ENCODE results near the gene ADAMTS2. TPM values are rescaled to one million over a fixed set of nuclear protein-coding genes. Genes with fewer than 3 reads are reported as not detected.
A peak's percentile ranks its signal among the peaks of the same experiment; 100 is the strongest.

The ADAMTS2 gene
- total and polyA plus RNA-seq, 7 experiments from 2014 or later: not detected

DNA sequence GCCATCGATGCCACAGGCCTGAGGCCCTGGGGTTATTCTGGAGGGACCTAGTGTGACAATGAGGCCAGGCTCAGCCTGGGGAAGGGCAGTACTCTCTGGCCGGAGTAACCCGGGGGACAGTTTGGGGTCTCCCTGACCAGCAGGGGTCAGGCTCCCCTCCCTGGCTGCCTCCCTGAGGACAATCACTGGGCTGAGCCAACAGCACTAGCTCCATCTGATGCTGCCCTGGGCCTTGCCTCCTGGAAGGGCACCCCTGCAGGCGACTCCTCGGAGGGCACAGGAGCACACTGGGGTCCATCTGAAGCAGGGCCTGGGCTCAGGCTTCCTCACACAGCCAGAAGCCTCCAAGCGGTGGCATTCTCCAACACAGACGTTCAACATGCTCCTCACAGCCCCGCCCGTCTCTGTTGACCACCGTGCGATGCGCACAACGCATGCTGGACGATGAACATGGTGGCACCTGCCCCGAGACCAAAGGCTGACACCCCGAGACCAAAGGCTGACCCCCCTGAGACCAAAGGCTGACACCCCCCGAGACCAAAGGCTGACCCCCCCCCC is 68.3 kb downstream of the ADAMTS2 start:
- no peaks in the 10 kb centered on the region for H3K4me1 ChIP-seq (ENCODE audit: control insufficient read depth in 2 of 2, insufficient read depth in 2 of 2, low read length in 2 of 2)
- DNase-seq (no peak), ATAC-seq (no peak)
- CTCF ChIA-PET: no interaction called here
- H3K27ac Mint-ChIP-seq: no peak overlapping the region
- H3K27me3 ChIP-seq (ENCODE audit: control insufficient read depth in 2 of 2, insufficient read depth in 2 of 2, low read length in 2 of 2): no peaks in the 10 kb centered on the region
- POLR2A ChIA-PET: no interaction called here
- no peaks in the 10 kb centered on the region for H3K9me3 ChIP-seq (ENCODE audit: control insufficient read depth in 2 of 3, low read length in 3 of 3)
- no peaks in the 10 kb centered on the region for H3K36me3 Mint-ChIP-seq
- H3K27ac ChIP-seq (ENCODE audit: low read depth, low read length): no peak overlapping the region
- no peak overlapping the region for H3K4me3 Mint-ChIP-seq
- H3K9me3 Mint-ChIP-seq: no peaks in the 10 kb centered on the region
- H3K4me1 Mint-ChIP-seq: no peaks in the 10 kb centered on the region
- H3K36me3 ChIP-seq (ENCODE audit: control insufficient read depth in 2 of 3, insufficient read depth in 3 of 3, low read length in 3 of 3): no peaks in the 10 kb centered on the region
- intact Hi-C loops (cut with micrococcal nuclease): no loop called here
- H3K4me3 ChIP-seq (ENCODE audit: low read length): no peak overlapping the region
- no peaks in the 10 kb centered on the region for H3K27me3 Mint-ChIP-seq

DNA sequence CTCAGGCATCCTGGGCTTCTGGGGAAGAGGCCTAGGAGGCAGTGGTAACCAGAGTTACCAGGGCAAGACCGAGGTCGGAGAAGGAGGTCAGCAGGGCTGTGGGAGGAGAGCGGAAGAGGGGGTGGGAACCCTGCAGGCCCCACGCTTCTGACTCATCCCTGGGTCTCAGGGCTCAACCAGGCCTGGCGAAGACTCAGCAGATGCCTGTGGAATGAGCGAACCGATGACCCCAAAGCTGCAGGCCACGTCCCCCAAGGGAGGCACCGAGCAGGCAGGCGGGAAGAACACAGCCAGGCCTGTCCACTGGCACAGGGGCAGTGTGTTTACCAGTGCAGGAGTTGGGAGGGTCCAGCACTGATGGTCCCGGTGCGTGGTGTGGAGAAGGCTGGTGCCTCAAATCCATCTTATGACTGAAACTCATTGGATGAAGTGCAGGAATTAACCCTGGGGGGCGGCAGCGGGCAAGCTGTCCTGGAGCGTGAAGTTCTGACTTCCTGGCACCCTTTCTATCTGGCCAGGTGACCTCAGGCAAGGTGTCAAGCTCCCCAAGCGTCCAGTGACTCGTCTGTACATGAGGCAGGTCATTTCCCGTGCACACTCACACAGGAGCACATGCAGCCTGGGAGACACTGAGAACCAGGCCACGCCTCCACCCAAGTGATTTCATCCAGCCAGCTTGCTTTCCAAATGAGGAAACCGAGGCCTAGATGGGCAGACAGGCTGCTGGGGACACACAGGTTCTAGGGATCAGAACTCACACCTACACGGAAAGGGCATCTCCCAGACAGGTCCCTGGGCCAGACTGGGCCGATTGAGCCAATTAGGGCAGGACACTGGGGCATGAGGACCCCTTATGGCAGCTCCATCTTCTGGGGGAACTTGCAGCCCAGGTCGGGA is 69.1 kb downstream of the ADAMTS2 start:
- ChIA-PET POLR2A (no interaction called here), CTCF (no interaction called here)
- H3K27me3 ChIP-seq (ENCODE audit: control insufficient read depth in 2 of 2, insufficient read depth in 2 of 2, low read length in 2 of 2): no peaks in the 10 kb centered on the region
- no peaks in the 10 kb centered on the region for H3K36me3 Mint-ChIP-seq
- intact Hi-C loops (cut with micrococcal nuclease): no loop called here
- no peaks in the 10 kb centered on the region for H3K9me3 Mint-ChIP-seq
- H3K36me3 ChIP-seq (ENCODE audit: control insufficient read depth in 2 of 3, insufficient read depth in 3 of 3, low read length in 3 of 3): no peaks in the 10 kb centered on the region
- H3K4me3 Mint-ChIP-seq: no peak overlapping the region
- H3K27me3 Mint-ChIP-seq: no peaks in the 10 kb centered on the region
- no peak overlapping the region for H3K4me3 ChIP-seq (ENCODE audit: low read length)
- H3K27ac ChIP-seq (ENCODE audit: low read depth, low read length): no peak overlapping the region
- no peaks in the 10 kb centered on the region for H3K9me3 ChIP-seq (ENCODE audit: control insufficient read depth in 2 of 3, low read length in 3 of 3)
- no peaks in the 10 kb centered on the region for H3K4me1 Mint-ChIP-seq
- ATAC-seq: no peak
- H3K27ac Mint-ChIP-seq: peak overlapping the region in 1 of 9 donors; percentile 19
- no peak for DNase-seq
- no peaks in the 10 kb centered on the region for H3K4me1 ChIP-seq (ENCODE audit: control insufficient read depth in 2 of 2, insufficient read depth in 2 of 2, low read length in 2 of 2)

DNA sequence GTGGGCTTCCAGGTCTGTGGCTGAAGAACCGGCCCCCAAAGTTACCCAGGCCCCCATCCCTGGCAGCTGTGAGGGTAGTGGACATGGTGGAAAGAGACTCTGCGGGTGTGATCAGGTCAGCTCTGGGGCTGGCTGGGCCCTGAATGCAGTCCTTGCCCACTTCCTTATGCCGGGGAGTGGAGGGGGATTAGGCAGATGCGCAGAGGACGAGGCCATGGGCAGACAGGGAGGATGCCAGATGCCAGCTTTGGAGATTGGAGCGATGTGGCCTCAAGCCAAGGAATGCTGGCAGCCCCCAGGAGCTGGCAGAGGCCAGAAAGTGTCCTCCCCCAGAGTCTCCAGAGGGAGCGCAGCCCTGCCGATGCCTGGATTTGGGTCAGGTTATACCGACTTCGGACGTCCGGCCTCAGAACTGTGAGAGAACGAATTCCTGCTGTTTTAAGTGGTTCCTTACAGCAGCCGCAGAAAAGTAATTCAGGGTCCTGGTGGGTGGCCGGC is 69.8 kb downstream of the ADAMTS2 start:
- no peak overlapping the region for H3K27ac ChIP-seq (ENCODE audit: low read depth, low read length)
- ChIA-PET CTCF (no interaction called here), POLR2A (no interaction called here)
- H3K27me3 Mint-ChIP-seq: peaks cover 0 to 3% (median 0%) of the 10 kb centered on the region in 5 donors
- peak overlapping the region in 1 of 9 donors; percentile 19 for H3K27ac Mint-ChIP-seq
- no peaks in the 10 kb centered on the region for H3K36me3 ChIP-seq (ENCODE audit: control insufficient read depth in 2 of 3, insufficient read depth in 3 of 3, low read length in 3 of 3)
- no peaks in the 10 kb centered on the region for H3K27me3 ChIP-seq (ENCODE audit: control insufficient read depth in 2 of 2, insufficient read depth in 2 of 2, low read length in 2 of 2)
- H3K4me3 Mint-ChIP-seq: no peak overlapping the region
- DNase-seq (no peak), ATAC-seq (no peak)
- H3K4me3 ChIP-seq (ENCODE audit: low read length): no peak overlapping the region
- intact Hi-C loops (cut with micrococcal nuclease): no loop called here
- no peaks in the 10 kb centered on the region for H3K9me3 ChIP-seq (ENCODE audit: control insufficient read depth in 2 of 3, low read length in 3 of 3)
- no peaks in the 10 kb centered on the region for H3K9me3 Mint-ChIP-seq
- H3K4me1 ChIP-seq (ENCODE audit: control insufficient read depth in 2 of 2, insufficient read depth in 2 of 2, low read length in 2 of 2): no peaks in the 10 kb centered on the region
- H3K36me3 Mint-ChIP-seq: no peaks in the 10 kb centered on the region
- no peaks in the 10 kb centered on the region for H3K4me1 Mint-ChIP-seq

DNA sequence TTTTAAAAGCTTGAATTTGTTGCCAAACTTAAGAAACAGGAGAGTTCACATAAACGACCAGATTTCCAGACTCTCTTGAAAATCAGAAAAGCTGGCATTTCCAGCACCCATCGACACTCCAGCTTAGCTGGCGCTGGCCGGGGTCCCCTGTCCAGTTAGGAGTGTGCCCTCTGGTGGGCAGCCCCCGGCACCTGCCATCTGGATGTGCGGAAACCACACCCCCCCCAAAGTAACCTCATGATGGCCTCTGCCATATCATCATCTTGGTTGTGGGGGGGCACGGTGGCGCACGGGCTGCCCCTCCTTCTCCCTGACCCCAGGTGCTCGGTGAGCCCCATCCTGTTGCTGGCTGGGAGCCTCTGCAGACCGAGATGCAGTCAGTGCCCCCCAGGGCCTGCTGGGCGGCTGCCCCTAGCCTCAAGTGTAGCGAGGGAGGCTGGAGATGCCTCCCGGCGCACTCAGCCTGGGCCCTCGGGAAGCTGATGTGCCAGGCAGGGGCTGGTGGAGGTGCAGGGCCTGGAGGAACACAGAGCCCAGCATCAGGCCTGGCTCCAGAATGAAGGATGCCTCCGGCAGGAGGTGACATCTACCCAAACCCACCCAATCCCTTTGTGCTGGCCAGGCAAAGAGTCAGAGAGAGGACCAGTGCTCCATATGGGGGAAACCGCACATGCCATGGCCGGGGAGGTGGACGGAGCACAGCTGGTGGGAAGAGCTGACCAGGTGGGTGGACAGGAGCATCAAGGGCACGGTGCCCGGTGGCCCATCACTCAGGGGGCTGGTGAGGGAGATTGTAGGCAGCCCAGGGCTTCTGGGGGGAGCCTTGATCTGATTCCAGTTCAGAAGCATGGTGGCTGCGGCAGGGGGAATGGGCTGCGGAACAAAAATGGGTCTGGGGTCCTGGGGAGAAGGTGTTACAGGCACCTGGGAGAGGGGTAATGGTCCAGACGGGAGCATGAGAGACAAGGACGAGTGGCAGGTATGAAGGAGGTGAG is 70.6 kb downstream of the ADAMTS2 start:
- Mint-ChIP-seq H3K9me3 (no peaks in the 10 kb centered on the region), H3K4me3 (no peak overlapping the region), H3K27ac (no peak overlapping the region), H3K4me1 (no peaks in the 10 kb centered on the region), H3K36me3 (no peaks in the 10 kb centered on the region), H3K27me3 (peaks cover 0 to 3% (median 0%) of the 10 kb centered on the region in 5 donors)
- ATAC-seq: no peak
- no peak for DNase-seq
- H3K27ac ChIP-seq (ENCODE audit: low read depth, low read length): no peak overlapping the region
- CTCF ChIA-PET: no interaction called here
- H3K36me3 ChIP-seq (ENCODE audit: control insufficient read depth in 2 of 3, insufficient read depth in 3 of 3, low read length in 3 of 3): no peaks in the 10 kb centered on the region
- intact Hi-C loops (cut with micrococcal nuclease): no loop called here
- POLR2A ChIA-PET: no interaction called here
- H3K4me1 ChIP-seq (ENCODE audit: control insufficient read depth in 2 of 2, insufficient read depth in 2 of 2, low read length in 2 of 2): no peaks in the 10 kb centered on the region
- no peaks in the 10 kb centered on the region for H3K27me3 ChIP-seq (ENCODE audit: control insufficient read depth in 2 of 2, insufficient read depth in 2 of 2, low read length in 2 of 2)
- H3K9me3 ChIP-seq (ENCODE audit: control insufficient read depth in 2 of 3, low read length in 3 of 3): no peaks in the 10 kb centered on the region
- H3K4me3 ChIP-seq (ENCODE audit: low read length): no peak overlapping the region

DNA sequence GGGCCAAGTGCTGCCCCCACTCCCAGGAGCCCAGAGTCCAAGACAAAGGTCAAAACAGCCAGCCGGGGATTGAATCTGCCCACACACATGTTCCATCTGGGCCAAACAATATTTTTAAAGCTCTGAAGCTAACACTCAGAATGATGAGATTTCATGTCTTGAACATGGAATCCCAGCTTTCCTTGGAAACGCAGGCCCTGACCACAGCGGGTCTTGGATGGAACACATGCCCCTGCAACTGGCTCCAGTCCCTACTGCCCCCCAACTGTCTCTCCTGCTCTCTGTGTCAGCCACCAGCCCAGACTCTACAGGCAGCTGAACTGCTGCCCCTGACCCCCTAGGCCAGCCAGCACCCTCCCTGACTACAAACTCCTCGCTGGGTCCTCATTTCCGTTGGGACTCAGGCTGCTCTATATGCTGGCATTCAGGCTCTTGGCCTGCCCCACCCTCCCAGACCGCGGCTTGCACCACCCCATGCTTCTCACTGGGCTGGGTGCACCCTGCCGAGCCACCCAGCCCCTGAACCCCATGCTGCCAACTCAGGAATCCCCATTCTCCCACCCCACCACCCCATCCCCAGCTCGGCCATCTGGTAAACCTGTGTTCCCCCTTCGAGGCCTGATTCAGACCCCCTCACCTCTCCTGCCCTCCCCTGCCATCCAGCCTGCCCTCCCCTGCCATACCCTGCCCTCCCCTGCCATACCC is 71.7 kb downstream of the ADAMTS2 start:
- DNase-seq: no peak
- ATAC-seq: no peak
- H3K27me3 Mint-ChIP-seq: peaks cover 0 to 3% (median 0%) of the 10 kb centered on the region in 5 donors
- Histone ChIP-seq H3K27me3 (ENCODE audit: control insufficient read depth in 2 of 2, insufficient read depth in 2 of 2, low read length in 2 of 2) (no peaks in the 10 kb centered on the region), H3K4me1 (ENCODE audit: control insufficient read depth in 2 of 2, insufficient read depth in 2 of 2, low read length in 2 of 2) (no peaks in the 10 kb centered on the region), H3K9me3 (ENCODE audit: control insufficient read depth in 2 of 3, low read length in 3 of 3) (no peaks in the 10 kb centered on the region), H3K27ac (ENCODE audit: low read depth, low read length) (no peak overlapping the region), H3K36me3 (ENCODE audit: control insufficient read depth in 2 of 3, insufficient read depth in 3 of 3, low read length in 3 of 3) (no peaks in the 10 kb centered on the region), H3K4me3 (ENCODE audit: low read length) (no peak overlapping the region)
- H3K9me3 Mint-ChIP-seq: no peaks in the 10 kb centered on the region
- ChIA-PET CTCF (interaction anchor here (0.6 kb wide), 1 partner anchor 48 kb away, joined by 6 read pairs; no protein-coding TSS in a partner anchor), POLR2A (no interaction called here)
- H3K4me1 Mint-ChIP-seq: no peaks in the 10 kb centered on the region
- intact Hi-C loops (cut with micrococcal nuclease): no loop called here
- no peak overlapping the region for H3K27ac Mint-ChIP-seq
- H3K4me3 Mint-ChIP-seq: no peak overlapping the region
- H3K36me3 Mint-ChIP-seq: no peaks in the 10 kb centered on the region

DNA sequence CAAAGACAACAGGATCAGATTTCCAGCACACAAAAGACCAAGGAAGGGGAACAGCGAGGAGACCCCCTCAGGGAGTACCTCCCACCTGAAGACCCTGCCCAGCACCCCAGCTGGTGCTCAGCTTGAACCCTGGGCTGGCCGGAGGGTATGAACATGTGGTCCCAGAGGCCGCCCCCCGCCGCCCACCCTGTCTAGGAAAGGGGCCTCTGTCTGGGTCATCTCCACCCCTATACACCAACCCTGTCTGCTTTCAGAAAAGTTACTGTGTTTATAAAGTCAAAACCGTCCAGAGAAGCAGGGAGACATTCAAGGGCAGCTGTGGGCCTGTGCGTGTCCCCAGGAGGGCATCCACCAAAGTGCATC is 72.2 kb downstream of the ADAMTS2 start:
- H3K4me1 ChIP-seq (ENCODE audit: control insufficient read depth in 2 of 2, insufficient read depth in 2 of 2, low read length in 2 of 2): no peaks in the 10 kb centered on the region
- Mint-ChIP-seq H3K36me3 (no peaks in the 10 kb centered on the region), H3K27me3 (peaks cover 0 to 3% (median 0%) of the 10 kb centered on the region in 5 donors), H3K4me1 (no peaks in the 10 kb centered on the region), H3K27ac (no peak overlapping the region), H3K4me3 (no peak overlapping the region), H3K9me3 (no peaks in the 10 kb centered on the region)
- CTCF ChIA-PET: no interaction called here
- intact Hi-C loops (cut with micrococcal nuclease): no loop called here
- H3K9me3 ChIP-seq (ENCODE audit: control insufficient read depth in 2 of 3, low read length in 3 of 3): no peaks in the 10 kb centered on the region
- no peaks in the 10 kb centered on the region for H3K27me3 ChIP-seq (ENCODE audit: control insufficient read depth in 2 of 2, insufficient read depth in 2 of 2, low read length in 2 of 2)
- H3K36me3 ChIP-seq (ENCODE audit: control insufficient read depth in 2 of 3, insufficient read depth in 3 of 3, low read length in 3 of 3): no peaks in the 10 kb centered on the region
- ATAC-seq: no peak
- DNase-seq: no peak
- H3K27ac ChIP-seq (ENCODE audit: low read depth, low read length): no peak overlapping the region
- H3K4me3 ChIP-seq (ENCODE audit: low read length): no peak overlapping the region
- POLR2A ChIA-PET: no interaction called here

Data from naive thymus-derived CD4-positive, alpha-beta T cell (primary cell).